CD14-positive monocyte (primary cell): ENCODE measurements around the gene F2RL3. TPM values are rescaled to one million over a fixed set of nuclear protein-coding genes. Genes with fewer than 3 reads are reported as not detected.
A peak's percentile ranks its signal among the peaks of the same experiment; 100 is the strongest.

Experiments
- DNase-seq, 3 donors: peaks; one replicate each; pipeline ENCODE4 v3.0.0-alpha.2; 2011 to 2022
- H2AFZ ChIP-seq: 2 replicates; pipeline ENCODE4 v1.6.0; 2012; ENCODE audit warnings: mild to moderate bottlenecking, low read depth, low read length, inconsistent platforms; ENCODE audit not compliant: insufficient read depth, poor library complexity, severe bottlenecking
- H3K27ac ChIP-seq, 2 donors: 1 replicate in 1 of 2; 2 replicates in 1 of 2; pipeline ENCODE4 v1.5.1; 2012 to 2013; ENCODE audit warnings: low read length in 2 of 2, control low read depth in 1 of 2, inconsistent platforms in 1 of 2, low read depth in 1 of 2, mild to moderate bottlenecking in 1 of 2
- H3K27me3 ChIP-seq, 2 donors: one replicate each; pipeline versions ENCODE4 v1.6.0 to v1.6.1; 2011 to 2013; ENCODE audit warnings: low read length in 2 of 2; ENCODE audit not compliant: control insufficient read depth in 2 of 2, insufficient read depth in 2 of 2
- H3K36me3 ChIP-seq, 2 donors: replicated peaks in 1 of 2; 1 replicate in 1 of 2; 2 replicates in 1 of 2; pipeline versions ENCODE4 v1.5.1 to v1.6.1; 2012 to 2013; ENCODE audit warnings: low read length in 2 of 2, control low read depth in 1 of 2, inconsistent platforms in 1 of 2, mild to moderate bottlenecking in 1 of 2; ENCODE audit not compliant: insufficient read depth in 2 of 2, control insufficient read depth in 1 of 2
- H3K4me1 ChIP-seq, 2 donors: 1 replicate in 1 of 2; 2 replicates in 1 of 2; pipeline versions ENCODE4 v1.5.1 to v1.6.1; 2012 to 2013; ENCODE audit warnings: low read length in 2 of 2, control low read depth in 1 of 2, inconsistent platforms in 1 of 2, mild to moderate bottlenecking in 1 of 2, moderate library complexity in 1 of 2; ENCODE audit not compliant: insufficient read depth in 2 of 2, control insufficient read depth in 1 of 2
- H3K4me2 ChIP-seq: replicated peaks from 2 replicates; pipeline ENCODE3; 2012; ENCODE audit warnings: low read length, moderate library complexity, mild to moderate bottlenecking; ENCODE audit not compliant: poor library complexity, severe bottlenecking; ENCODE audit errors: extremely low read depth
- H3K4me3 ChIP-seq, 3 experiments: fragments of 200-600 bp in 1 of 3; sonication (generic) in 1 of 3; replicated peaks in 1 of 3; 1 replicate in 2 of 3; 2 replicates in 1 of 3; pipeline ENCODE4 v1.5.1; 2011 to 2013; ENCODE audit warnings: low read length in 3 of 3, mild to moderate bottlenecking in 3 of 3, control low read depth in 2 of 3, low read depth in 2 of 3, inconsistent platforms in 1 of 3, moderate library complexity in 1 of 3
- H3K79me2 ChIP-seq: 2 replicates; pipeline ENCODE4 v1.6.0; 2012; ENCODE audit warnings: mild to moderate bottlenecking, control low read depth, inconsistent platforms, low read length, moderate library complexity; ENCODE audit not compliant: insufficient read depth
- H3K9ac ChIP-seq: 2 replicates; pipeline ENCODE4 v1.6.0; 2017; ENCODE audit warnings: low read length, mild to moderate bottlenecking; ENCODE audit not compliant: insufficient read depth, poor library complexity, severe bottlenecking
- H3K9me3 ChIP-seq, 2 donors: replicated peaks in 1 of 2; 1 replicate in 1 of 2; 2 replicates in 1 of 2; pipeline versions ENCODE4 v1.5.1 to v1.6.1; 2012 to 2013; ENCODE audit warnings: low read length in 2 of 2, control low read depth in 1 of 2; ENCODE audit not compliant: control insufficient read depth in 1 of 2, insufficient read depth in 1 of 2
- H4K20me1 ChIP-seq: 2 replicates; pipeline ENCODE4 v1.6.0; 2012; ENCODE audit warnings: mild to moderate bottlenecking, low read length, control low read depth, moderate library complexity; ENCODE audit not compliant: insufficient read depth
- H3K27ac Mint-ChIP-seq, 7 donors: one replicate each; pipeline ENCODE4 v1.8.0; 2020; ENCODE audit warnings: mild to moderate bottlenecking in 7 of 7, mixed read lengths in 7 of 7, moderate library complexity in 6 of 7, inconsistent platforms in 2 of 7
- H3K27me3 Mint-ChIP-seq, 3 donors: one replicate each; pipeline ENCODE4 v1.8.0; 2021 to 2022; ENCODE audit warnings: low read depth in 3 of 3, mild to moderate bottlenecking in 3 of 3, mixed read lengths in 3 of 3, moderate library complexity in 3 of 3, inconsistent platforms in 1 of 3
- H3K36me3 Mint-ChIP-seq, 2 donors: one replicate each; pipeline ENCODE4 v1.8.0; 2020; ENCODE audit warnings: mixed read lengths in 2 of 2, inconsistent platforms in 1 of 2, mild to moderate bottlenecking in 1 of 2
- H3K4me1 Mint-ChIP-seq: one replicate; pipeline ENCODE4 v1.8.0; 2020; ENCODE audit warnings: mild to moderate bottlenecking, mixed read lengths
- H3K4me3 Mint-ChIP-seq, 2 donors: one replicate each; pipeline ENCODE4 v1.8.0; 2020; ENCODE audit warnings: mild to moderate bottlenecking in 2 of 2, mixed read lengths in 2 of 2, moderate library complexity in 1 of 2
- H3K9me3 Mint-ChIP-seq, 7 donors: one replicate each; pipeline ENCODE4 v1.8.0; 2020 to 2022; ENCODE audit warnings: mixed read lengths in 7 of 7, mild to moderate bottlenecking in 6 of 7, moderate library complexity in 6 of 7, inconsistent platforms in 2 of 7
- WGBS: methylation state at CpG from one replicate; pipeline ENCODE4 v1.1.5; 2013; ENCODE audit warnings: missing lambda C conversion rate; ENCODE audit not compliant: insufficient coverage; 5-methylcytosine and 5-hydroxymethylcytosine counted together
- intact Hi-C, 2 donors: fragments of 100-400 bp; cut with micrococcal nuclease; formaldehyde crosslinking; loops; one replicate each; pipeline versions ENCODE4 v1.15.0 to v1.15.1; 2023
- polyA plus RNA-seq, 3 donors: library from polyadenylated mRNA; depleted of rRNA in 1 of 3; unstranded in 2 of 3; stranded (reverse) in 1 of 3; fragments of 300-500 nt in 2 of 3; fragments of >200 nt in 1 of 3; fragmentation: Illumina TruSeq in 2 of 3; gene quantifications; 1 replicate in 2 of 3; 2 replicates in 1 of 3; pipeline ENCODE4 v1.2.3, GENCODE V29; 2012 to 2021
- TF ChIP-seq, protein P1 (sequence below): fragments of 200-600 bp; IDR thresholded peaks from one replicate; pipeline ENCODE4 v1.8.0; 2022; ENCODE audit warnings: antibody characterized with exemption, mild to moderate bottlenecking

The F2RL3 gene
- polyA plus RNA-seq, 3 donors, result 0.05 TPM; not detected in 2

DNA sequence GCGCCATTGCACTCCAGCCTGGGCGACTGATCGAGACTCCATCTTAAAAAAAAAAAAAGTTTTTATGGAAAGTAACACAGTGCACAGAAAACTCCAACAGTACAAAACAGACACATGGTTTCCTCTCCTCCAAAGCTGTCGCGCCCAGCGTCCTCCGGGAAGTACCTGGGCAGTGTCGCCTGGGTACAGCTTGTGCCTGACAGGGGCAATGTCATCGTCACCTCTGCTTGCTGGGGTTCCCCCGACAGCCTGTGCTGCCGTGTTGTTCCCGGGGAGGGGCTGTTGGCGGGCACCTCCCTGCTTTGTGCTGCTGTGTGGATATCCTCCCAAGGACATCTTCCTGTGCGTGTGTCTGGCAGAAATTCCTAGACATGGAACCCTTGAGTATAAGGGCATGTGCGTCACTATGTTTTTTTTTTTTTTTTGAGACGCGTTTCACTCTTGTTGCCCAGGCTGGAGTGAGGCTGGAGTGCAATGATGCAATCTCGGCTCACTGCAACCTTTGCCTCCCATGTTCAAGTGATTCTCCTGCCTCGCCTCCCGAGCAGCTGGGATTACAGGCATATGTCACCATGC, 2.4 kb upstream of the F2RL3 start:
- no peak overlapping the region for H3K4me2 ChIP-seq
- Mint-ChIP-seq H3K27ac (no peak overlapping the region), H3K36me3 (no peaks in the 10 kb centered on the region), H3K9me3 (peaks cover 19 to 42% (median 30%) of the 10 kb centered on the region in 7 donors), H3K27me3 (peaks cover 26 to 50% (median 26%) of the 10 kb centered on the region in 3 donors), H3K4me1 (peaks cover 11% of the 10 kb centered on the region), H3K4me3 (no peak overlapping the region)
- H3K4me3 ChIP-seq, result no peak overlapping the region
- peaks cover 19 to 30% of the 10 kb centered on the region in 2 donors for H3K9me3 ChIP-seq
- H4K20me1 ChIP-seq, result no peaks in the 10 kb centered on the region
- H3K36me3 ChIP-seq, result no peaks in the 10 kb centered on the region
- no peaks in the 10 kb centered on the region for H3K79me2 ChIP-seq
- peaks cover 0 to 25% of the 10 kb centered on the region in 2 donors for H3K27me3 ChIP-seq
- no peak overlapping the region for H3K9ac ChIP-seq
- H3K4me1 ChIP-seq, result peaks cover 14 to 24% of the 10 kb centered on the region in 2 donors
- no peak overlapping the region for H3K27ac ChIP-seq
- DNase-seq, result no peak
- 90% methylated on average over 9 of the region's 20 CpGs for WGBS
- intact Hi-C loops, result no loop called here
- H2AFZ ChIP-seq, result no peak overlapping the region
- TF ChIP-seq, protein P1, sequence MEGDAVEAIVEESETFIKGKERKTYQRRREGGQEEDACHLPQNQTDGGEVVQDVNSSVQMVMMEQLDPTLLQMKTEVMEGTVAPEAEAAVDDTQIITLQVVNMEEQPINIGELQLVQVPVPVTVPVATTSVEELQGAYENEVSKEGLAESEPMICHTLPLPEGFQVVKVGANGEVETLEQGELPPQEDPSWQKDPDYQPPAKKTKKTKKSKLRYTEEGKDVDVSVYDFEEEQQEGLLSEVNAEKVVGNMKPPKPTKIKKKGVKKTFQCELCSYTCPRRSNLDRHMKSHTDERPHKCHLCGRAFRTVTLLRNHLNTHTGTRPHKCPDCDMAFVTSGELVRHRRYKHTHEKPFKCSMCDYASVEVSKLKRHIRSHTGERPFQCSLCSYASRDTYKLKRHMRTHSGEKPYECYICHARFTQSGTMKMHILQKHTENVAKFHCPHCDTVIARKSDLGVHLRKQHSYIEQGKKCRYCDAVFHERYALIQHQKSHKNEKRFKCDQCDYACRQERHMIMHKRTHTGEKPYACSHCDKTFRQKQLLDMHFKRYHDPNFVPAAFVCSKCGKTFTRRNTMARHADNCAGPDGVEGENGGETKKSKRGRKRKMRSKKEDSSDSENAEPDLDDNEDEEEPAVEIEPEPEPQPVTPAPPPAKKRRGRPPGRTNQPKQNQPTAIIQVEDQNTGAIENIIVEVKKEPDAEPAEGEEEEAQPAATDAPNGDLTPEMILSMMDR, result no peak

DNA sequence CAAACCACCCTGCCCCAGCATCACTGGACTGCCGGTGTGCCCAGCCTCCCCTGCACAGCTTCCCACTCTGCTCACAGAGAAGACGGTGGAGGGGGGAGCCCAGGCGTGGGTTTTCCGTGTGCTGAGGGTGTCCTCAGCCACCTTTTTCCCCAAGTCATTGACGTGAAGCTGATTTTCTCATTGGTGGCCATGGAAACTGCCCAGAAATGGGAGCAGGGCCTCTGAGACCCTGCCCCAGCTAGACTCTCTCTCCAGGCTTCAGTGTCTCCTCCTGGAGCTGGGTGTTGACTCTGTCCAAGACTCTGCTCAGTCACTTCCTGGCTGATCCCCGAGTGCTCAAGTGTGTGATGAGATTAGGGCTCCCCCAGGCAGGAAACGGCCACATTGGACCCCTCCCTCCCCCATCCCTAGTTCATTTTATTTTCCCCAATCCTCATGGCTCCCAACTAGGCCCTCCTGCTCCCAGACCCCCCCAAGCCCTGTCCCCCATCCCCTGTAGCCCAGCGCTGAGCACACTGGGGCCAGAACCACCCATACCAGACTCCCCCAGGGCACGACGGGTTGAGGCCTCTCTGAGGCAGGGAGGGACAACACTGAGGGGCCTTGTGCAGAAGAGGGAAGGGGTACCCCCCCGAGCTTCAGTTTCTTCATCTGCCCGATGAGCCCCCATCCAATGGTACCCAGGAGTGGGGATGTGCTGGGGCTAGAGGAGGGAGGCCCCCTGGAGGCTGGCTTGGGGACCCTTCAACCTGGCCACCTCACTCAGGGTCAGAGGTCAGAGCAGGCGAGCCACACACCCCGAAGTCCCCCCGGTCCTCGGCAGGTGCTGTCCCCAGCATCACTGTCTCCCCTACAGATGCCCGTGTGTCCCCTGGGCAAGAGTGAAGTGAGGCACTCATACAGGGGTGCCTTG, 1.2 kb upstream of the F2RL3 start:
- Mint-ChIP-seq H3K27ac (peak overlapping the region in 2 of 7 donors; percentile 7 to 11), H3K27me3 (peaks cover 30 to 61% (median 34%) of the 10 kb centered on the region in 3 donors), H3K9me3 (peaks cover 11 to 30% (median 18%) of the 10 kb centered on the region in 7 donors), H3K36me3 (peaks cover 0 to 4% of the 10 kb centered on the region in 2 donors), H3K4me1 (peaks cover 14% of the 10 kb centered on the region), H3K4me3 (peak overlapping the region in 1 of 2 donors; percentile 80)
- H3K4me1 ChIP-seq, result peaks cover 14 to 24% of the 10 kb centered on the region in 2 donors
- TF ChIP-seq, protein P1, result no peak
- no peaks in the 10 kb centered on the region for H4K20me1 ChIP-seq
- no peaks in the 10 kb centered on the region for H3K36me3 ChIP-seq
- no peak overlapping the region for H2AFZ ChIP-seq
- peaks cover 0 to 33% of the 10 kb centered on the region in 2 donors for H3K27me3 ChIP-seq
- no peaks in the 10 kb centered on the region for H3K79me2 ChIP-seq
- H3K9me3 ChIP-seq, result peaks cover 7 to 18% of the 10 kb centered on the region in 2 donors
- no peak for DNase-seq
- no peak overlapping the region for H3K4me2 ChIP-seq
- H3K9ac ChIP-seq, result no peak overlapping the region
- H3K27ac ChIP-seq, result no peak overlapping the region
- H3K4me3 ChIP-seq, result no peak overlapping the region
- 58% methylated on average over 3 of the region's 17 CpGs for WGBS
- intact Hi-C loops, result no loop called here
